Endothelial cell of umbilical vein (primary cell): ENCODE measurements around the gene MRPS23. TPM values are rescaled to one million over a fixed set of nuclear protein-coding genes. Genes with fewer than 3 reads are reported as not detected.

ENCODE experiments used
- BruUV-seq: library from RNA; stranded (reverse); fragments of 400-500 nt; replicated peaks from 2 replicates; lab custom pipeline; 2021; lab: Mats Ljungman, UMichigan
- CTCF ChIA-PET: fragments of 300-600, 350-600 bp; sonication (Branson Sonifier 250); formaldehyde crosslinking; loops from one replicate; lab custom pipeline; 2021; ENCODE audit warnings: antibody characterized with exemption, inconsistent platforms; lab: Charles Lee
- POLR2A ChIA-PET: fragments of 300-600, 350-600 bp; sonication (Branson Sonifier 250); formaldehyde crosslinking; loops from one replicate; lab custom pipeline; 2021; ENCODE audit warnings: antibody characterized with exemption, inconsistent platforms; lab: Charles Lee
- DNase-seq: peaks from one replicate; pipeline ENCODE4 v3.0.0-alpha.2; 2011; ENCODE audit warnings: low read depth, low spot score
- FAIRE-seq: peaks from 2 replicates; lab custom pipeline; 2011; peaks lifted over from hg19 to GRCh38; lab: Jason Lieb, UNC
- H2AFZ ChIP-seq: 2 replicates; pipeline ENCODE4 v1.6.0; 2012; ENCODE audit warnings: low read depth, low read length, control low read depth, inconsistent platforms
- H3K27ac ChIP-seq: 2 replicates; pipeline ENCODE4 v1.5.1; 2011; ENCODE audit warnings: low read depth, mild to moderate bottlenecking, control low read depth, low read length, moderate library complexity; ENCODE audit not compliant: insufficient read depth
- H3K27me3 ChIP-seq, 2 experiments: 2 replicates each; pipeline versions ENCODE4 v1.6.0 to v1.6.1; 2011; ENCODE audit warnings: low read length in 2 of 2, mixed read lengths in 1 of 2; ENCODE audit not compliant: control insufficient read depth in 2 of 2, insufficient read depth in 2 of 2
- H3K36me3 ChIP-seq, 2 experiments: 2 replicates in 1 of 2; 3 replicates in 1 of 2; pipeline ENCODE4 v1.5.1; 2011; ENCODE audit warnings: low read length in 2 of 2, mild to moderate bottlenecking in 1 of 2, moderate library complexity in 1 of 2; ENCODE audit not compliant: control insufficient read depth in 2 of 2, insufficient read depth in 2 of 2; ENCODE audit errors: extremely low read depth in 1 of 2
- H3K4me1 ChIP-seq: 3 replicates; pipeline ENCODE4 v1.5.1; 2011; ENCODE audit warnings: mild to moderate bottlenecking, low read length; ENCODE audit not compliant: control insufficient read depth, insufficient read depth; ENCODE audit errors: extremely low read depth
- H3K4me2 ChIP-seq: 2 replicates; pipeline ENCODE4 v1.6.1; 2011; ENCODE audit warnings: low read length, control low read depth, mixed read lengths; ENCODE audit not compliant: insufficient read depth
- H3K4me3 ChIP-seq, 3 experiments: fragments of 200-600 bp in 1 of 3; sonication (generic), shearing (Covaris generic) in 1 of 3; replicated peaks in 1 of 3; 2 replicates each; pipeline ENCODE4 v1.5.1; 2011 to 2016; ENCODE audit warnings: control low read depth in 3 of 3, low read length in 3 of 3, mild to moderate bottlenecking in 2 of 3, inconsistent platforms in 1 of 3, low read depth in 1 of 3, moderate library complexity in 1 of 3; ENCODE audit not compliant: insufficient read depth in 1 of 3
- H3K79me2 ChIP-seq: 2 replicates; pipeline ENCODE4 v1.6.0; 2012; ENCODE audit warnings: low read length, inconsistent platforms; ENCODE audit not compliant: control insufficient read depth, insufficient read depth
- H3K9ac ChIP-seq: replicated peaks from 2 replicates; pipeline ENCODE3; 2011; ENCODE audit warnings: low read length, control low read depth; ENCODE audit not compliant: insufficient read depth; ENCODE audit errors: extremely low read depth
- H3K9me1 ChIP-seq: replicated peaks from 3 replicates; pipeline ENCODE4 v1.6.0; 2011; ENCODE audit warnings: mild to moderate bottlenecking, low read length; ENCODE audit not compliant: control insufficient read depth, insufficient read depth; ENCODE audit errors: extremely low read depth
- H3K9me3 ChIP-seq: replicated peaks from 2 replicates; pipeline ENCODE4 v1.5.1; 2012; ENCODE audit warnings: low read length, inconsistent platforms; ENCODE audit not compliant: control insufficient read depth, insufficient read depth
- H4K20me1 ChIP-seq: replicated peaks from 2 replicates; pipeline ENCODE3; 2011; ENCODE audit warnings: mild to moderate bottlenecking, low read length; ENCODE audit not compliant: control insufficient read depth, insufficient read depth; ENCODE audit errors: extremely low read depth
- EZH2 ChIP-seq: IDR thresholded peaks from 2 replicates; pipeline ENCODE4 v1.6.1; 2012; ENCODE audit warnings: borderline replicate concordance, low read depth, mild to moderate bottlenecking, moderate library complexity, low read length, inconsistent platforms; ENCODE audit not compliant: severe bottlenecking
- FOS ChIP-seq: IDR thresholded peaks from 2 replicates; pipeline ENCODE4 v1.6.1; 2011; ENCODE audit warnings: mild to moderate bottlenecking, low read length, moderate library complexity, borderline replicate concordance; ENCODE audit not compliant: insufficient read depth
- MYC ChIP-seq: IDR thresholded peaks from one replicate; pipeline ENCODE4 v1.6.1; 2011; ENCODE audit warnings: mild to moderate bottlenecking, low read depth, low read length
- POLR2A ChIP-seq: IDR thresholded peaks from 2 replicates; pipeline ENCODE4 v1.6.1; 2012; ENCODE audit warnings: low read depth, mild to moderate bottlenecking, control low read depth, low read length
- POLR2AphosphoS5 ChIP-seq: IDR thresholded peaks from 2 replicates; pipeline ENCODE4 v1.6.1; 2012; ENCODE audit warnings: low read depth, mild to moderate bottlenecking, control low read depth, low read length, moderate library complexity; ENCODE audit not compliant: insufficient read depth
- dilution Hi-C: fragments of 300-500 bp; cut with MboI; formaldehyde crosslinking; loops from one replicate; pipeline ENCODE4 v1.15.0; 2019; ENCODE audit warnings: low sequenced_read_pairs; ENCODE audit not compliant: extremely low pct_ligation_motif_present
- intact Hi-C: fragments of 100-400 bp; cut with micrococcal nuclease; formaldehyde crosslinking; loops from one replicate; pipeline ENCODE4 v1.10.0; 2022
- polyA plus RNA-seq, 4 experiments: library from polyadenylated mRNA; depleted of rRNA in 3 of 4; stranded (reverse) in 3 of 4; unstranded in 1 of 4; fragments of >200 nt; gene quantifications; 2 replicates each; pipeline versions ENCODE4 v1.2.1 to v1.2.3, GENCODE V29; 2011 to 2012; ENCODE audit warnings: missing spikeins in 1 of 4
- total RNA-seq: library from RNA; stranded (reverse); gene quantifications from 2 replicates; pipeline ENCODE4 v1.2.3, GENCODE V29; 2021
- TF ChIP-seq, protein P1 (sequence below), 2 donors: IDR thresholded peaks; 1 replicate in 1 of 2; 2 replicates in 1 of 2; pipeline ENCODE4 v1.5.1; 2011; ENCODE audit warnings: low read length in 2 of 2, mild to moderate bottlenecking in 2 of 2, moderate library complexity in 2 of 2, control low read depth in 1 of 2, inconsistent platforms in 1 of 2, low read depth in 1 of 2; ENCODE audit not compliant: insufficient read depth in 1 of 2; ENCODE audit errors: extremely low read depth in 1 of 2

Gene MRPS23
- total and polyA plus RNA-seq, 2 donors (not counting 3 experiments of a cell fraction or from before 2014, with no cell fraction given), result 39.9 to 46.2 TPM

DNA sequence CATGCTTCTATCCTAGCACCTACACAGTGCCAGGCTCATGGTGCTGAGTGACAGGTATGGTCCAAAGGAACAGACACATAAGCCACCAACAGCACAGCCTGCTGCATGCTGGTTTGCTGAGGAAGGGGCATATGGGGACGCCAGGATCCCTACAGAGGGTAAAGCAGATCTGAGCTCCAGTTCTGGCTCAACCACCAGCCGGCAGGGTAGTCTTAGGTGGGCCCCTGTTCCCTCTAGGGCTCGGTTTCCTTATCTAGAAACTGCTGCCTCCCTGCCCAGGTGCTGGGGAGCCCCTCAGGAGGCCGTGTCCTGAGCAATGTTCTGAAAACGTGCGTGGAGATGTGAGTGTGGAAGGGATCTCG, 24.2 kb upstream of the MRPS23 start:
- Histone ChIP-seq H3K27ac (peak overlapping the region; percentile 82), H3K79me2 (no peaks in the 10 kb centered on the region), H3K9ac (peak overlapping the region; percentile 47), H3K9me3 (no peaks in the 10 kb centered on the region), H4K20me1 (no peaks in the 10 kb centered on the region), H2AFZ (no peak overlapping the region), H3K9me1 (no peaks in the 10 kb centered on the region), H3K27me3 (no peaks in the 10 kb centered on the region), H3K4me2 (no peak overlapping the region), H3K4me1 (peaks cover 57% of the 10 kb centered on the region), H3K36me3 (peaks cover 0 to 2% of the 10 kb centered on the region in 2 experiments), H3K4me3 (no peak overlapping the region)
- CTCF ChIA-PET, result interaction anchor here (0.7 to 11.3 kb wide), 15 partner anchors 16 to 133 kb away, joined by 3 to 202 read pairs (median 11); partner anchors contain the start of genes CUEDC1, MRPS23 and SRSF1
- FAIRE-seq (no peak), DNase-seq (no peak)
- dilution Hi-C loops (loop anchor here (25.0 kb wide), 1 partner anchor 113 kb away; the partner anchor contains the start of gene VEZF1), intact Hi-C loops (no loop called here)
- TSS peak; percentile 54 for BruUV-seq
- POLR2A ChIA-PET, result interaction anchor here (1.0 to 2.0 kb wide), 7 partner anchors 14 to 133 kb away, joined by 3 to 9 read pairs (median 6); partner anchors contain the start of gene SRSF1
- TF ChIP-seq FOS, result no peak

DNA sequence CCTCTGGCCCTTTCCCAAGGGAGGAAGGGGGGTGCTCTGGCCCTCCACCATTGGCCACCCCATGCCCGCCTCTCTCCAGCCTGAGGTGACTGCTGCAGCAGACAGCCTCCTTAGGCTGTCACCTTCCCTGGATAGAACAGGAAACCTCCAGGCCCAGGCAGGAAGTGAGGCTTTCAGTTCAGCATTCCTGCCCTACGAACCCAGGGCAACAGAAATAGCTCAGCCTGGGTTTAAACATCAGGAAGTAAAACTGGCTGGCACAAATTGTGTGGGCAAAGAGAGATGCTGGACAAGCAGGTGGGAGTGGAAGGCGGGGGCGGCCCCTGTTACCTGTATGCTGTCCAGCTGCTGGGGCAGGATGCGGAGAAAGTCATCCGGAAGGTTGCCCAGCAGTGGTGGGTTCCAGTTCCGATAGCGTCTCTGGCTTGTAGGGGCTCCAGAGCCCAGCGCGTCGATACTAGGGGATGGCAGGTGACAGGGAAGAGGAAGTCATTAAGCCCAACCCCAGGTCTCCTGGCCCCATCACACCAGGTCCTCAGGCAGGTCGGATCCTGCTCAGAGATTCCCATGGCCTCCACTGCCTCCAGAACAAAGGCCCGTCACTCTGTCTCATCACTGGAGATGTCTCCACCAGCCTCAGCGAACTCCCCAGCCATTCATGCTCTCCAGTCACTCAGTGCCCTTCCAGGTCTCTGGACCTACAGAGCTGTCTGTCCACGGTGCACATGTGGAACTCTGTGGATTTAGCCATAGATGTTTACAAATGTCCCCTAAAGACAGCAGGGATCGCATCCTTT, 23.6 kb upstream of the MRPS23 start:
- intact Hi-C loops, result no loop called here
- no peak overlapping the region for H2AFZ ChIP-seq

More for the DNA sequence above, 23.6 kb upstream of the MRPS23 start:
- peaks cover 58% of the 10 kb centered on the region for H3K4me1 ChIP-seq
- dilution Hi-C loops, result loop anchor here (25.0 kb wide), 1 partner anchor 114 kb away; the partner anchor contains the start of gene VEZF1
- TF ChIP-seq MYC, result no peak
- no peak for TF ChIP-seq POLR2A
- TF ChIP-seq FOS, result no peak
- TF ChIP-seq, protein P1, sequence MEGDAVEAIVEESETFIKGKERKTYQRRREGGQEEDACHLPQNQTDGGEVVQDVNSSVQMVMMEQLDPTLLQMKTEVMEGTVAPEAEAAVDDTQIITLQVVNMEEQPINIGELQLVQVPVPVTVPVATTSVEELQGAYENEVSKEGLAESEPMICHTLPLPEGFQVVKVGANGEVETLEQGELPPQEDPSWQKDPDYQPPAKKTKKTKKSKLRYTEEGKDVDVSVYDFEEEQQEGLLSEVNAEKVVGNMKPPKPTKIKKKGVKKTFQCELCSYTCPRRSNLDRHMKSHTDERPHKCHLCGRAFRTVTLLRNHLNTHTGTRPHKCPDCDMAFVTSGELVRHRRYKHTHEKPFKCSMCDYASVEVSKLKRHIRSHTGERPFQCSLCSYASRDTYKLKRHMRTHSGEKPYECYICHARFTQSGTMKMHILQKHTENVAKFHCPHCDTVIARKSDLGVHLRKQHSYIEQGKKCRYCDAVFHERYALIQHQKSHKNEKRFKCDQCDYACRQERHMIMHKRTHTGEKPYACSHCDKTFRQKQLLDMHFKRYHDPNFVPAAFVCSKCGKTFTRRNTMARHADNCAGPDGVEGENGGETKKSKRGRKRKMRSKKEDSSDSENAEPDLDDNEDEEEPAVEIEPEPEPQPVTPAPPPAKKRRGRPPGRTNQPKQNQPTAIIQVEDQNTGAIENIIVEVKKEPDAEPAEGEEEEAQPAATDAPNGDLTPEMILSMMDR (IDR thresholded peaks at IDR 0.05; ENCODE audit: extremely low read depth in 1 of 2, insufficient read depth in 1 of 2, low read depth in 1 of 2, low read length in 2 of 2), result no peak
- peak; percentile 66 for TF ChIP-seq POLR2AphosphoS5
- no peak for TF ChIP-seq EZH2
- FAIRE-seq (peak; percentile 96), DNase-seq (peak; percentile 42)
- H3K27me3 ChIP-seq, result no peaks in the 10 kb centered on the region
- no TSS peak for BruUV-seq
- H3K27ac ChIP-seq, result peak overlapping the region; percentile 82
- no peaks in the 10 kb centered on the region for H4K20me1 ChIP-seq
- no peak overlapping the region for H3K4me3 ChIP-seq
- peak overlapping the region; percentile 47 for H3K9ac ChIP-seq
- POLR2A ChIA-PET, result interaction anchor here (1.4 kb wide), 1 partner anchor 134 kb away, joined by 4 read pairs; the partner anchor contains the start of gene SRSF1
- H3K79me2 ChIP-seq, result no peaks in the 10 kb centered on the region
- peak overlapping the region; percentile 8 for H3K4me2 ChIP-seq
- no peaks in the 10 kb centered on the region for H3K9me3 ChIP-seq
- H3K9me1 ChIP-seq, result no peaks in the 10 kb centered on the region
- CTCF ChIA-PET, result interaction anchor here (0.7 to 11.3 kb wide), 9 partner anchors 15 to 127 kb away, joined by 3 to 202 read pairs (median 42); partner anchors contain the start of gene CUEDC1
- peaks cover 0 to 2% of the 10 kb centered on the region in 2 experiments for H3K36me3 ChIP-seq
